Measurements from ENCODE around the gene PLEKHM1. TPM values are rescaled to one million over a fixed set of nuclear protein-coding genes. Genes with fewer than 3 reads are reported as not detected.
"Not testable (repeated sequence)": the region's sequence is repeated elsewhere in the genome, so short reads cannot be mapped to it uniquely, and the experiment has no call there.

The PLEKHM1 gene
- total RNA-seq, 4 donors from 2014 or later = 44.0 to 68.9 (median 53.2) TPM

DNA sequence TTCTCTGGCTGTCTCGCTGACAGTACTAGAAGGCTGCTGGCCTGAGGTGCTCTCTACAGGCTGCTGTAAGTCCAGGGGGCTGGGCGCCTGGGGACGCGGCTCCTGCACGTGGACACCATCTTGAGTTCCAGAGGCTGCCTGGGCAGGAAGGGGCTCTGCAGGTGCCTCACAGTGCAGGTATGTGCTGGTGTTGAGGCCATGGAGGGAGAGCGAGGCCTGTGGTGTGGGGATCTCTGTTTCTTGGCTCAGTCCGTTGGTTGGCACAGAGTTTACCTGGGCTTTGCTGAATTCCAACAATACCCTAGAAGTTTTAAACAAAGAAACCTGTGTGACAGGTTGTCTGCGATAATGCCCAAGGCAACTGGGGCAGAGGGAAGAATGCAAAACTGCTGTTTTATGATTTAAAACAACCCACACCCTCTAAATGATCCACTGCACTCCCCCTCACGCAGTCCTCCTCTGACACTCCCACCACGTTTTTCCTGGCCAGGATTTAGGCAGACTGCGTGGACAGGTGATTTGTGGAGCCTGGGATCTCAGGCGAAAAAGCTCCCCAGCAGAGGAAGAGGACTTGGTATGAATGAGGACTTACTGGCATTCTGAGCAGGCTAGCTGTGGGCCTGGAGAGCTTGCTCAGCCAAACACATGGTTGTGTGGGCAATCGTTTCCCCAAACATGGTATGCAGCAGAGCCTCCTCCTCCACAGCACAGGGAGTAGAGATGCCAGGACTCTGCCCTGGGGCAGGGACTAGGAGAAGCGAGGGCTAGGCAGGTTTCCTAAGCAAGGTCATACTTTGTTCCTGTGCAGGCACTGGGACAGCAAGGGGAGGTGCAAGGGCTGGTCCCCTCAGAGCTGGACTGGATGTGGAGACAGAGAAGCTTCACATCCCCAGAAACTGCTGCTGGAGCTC lies 22.0 kb downstream of the PLEKHM1 start:
- peak; percentile 83 for ATAC-seq (ENCODE audit: low FRiP score)
- DNase-seq (ENCODE audit: low spot score) = not testable (repeated sequence)

DNA sequence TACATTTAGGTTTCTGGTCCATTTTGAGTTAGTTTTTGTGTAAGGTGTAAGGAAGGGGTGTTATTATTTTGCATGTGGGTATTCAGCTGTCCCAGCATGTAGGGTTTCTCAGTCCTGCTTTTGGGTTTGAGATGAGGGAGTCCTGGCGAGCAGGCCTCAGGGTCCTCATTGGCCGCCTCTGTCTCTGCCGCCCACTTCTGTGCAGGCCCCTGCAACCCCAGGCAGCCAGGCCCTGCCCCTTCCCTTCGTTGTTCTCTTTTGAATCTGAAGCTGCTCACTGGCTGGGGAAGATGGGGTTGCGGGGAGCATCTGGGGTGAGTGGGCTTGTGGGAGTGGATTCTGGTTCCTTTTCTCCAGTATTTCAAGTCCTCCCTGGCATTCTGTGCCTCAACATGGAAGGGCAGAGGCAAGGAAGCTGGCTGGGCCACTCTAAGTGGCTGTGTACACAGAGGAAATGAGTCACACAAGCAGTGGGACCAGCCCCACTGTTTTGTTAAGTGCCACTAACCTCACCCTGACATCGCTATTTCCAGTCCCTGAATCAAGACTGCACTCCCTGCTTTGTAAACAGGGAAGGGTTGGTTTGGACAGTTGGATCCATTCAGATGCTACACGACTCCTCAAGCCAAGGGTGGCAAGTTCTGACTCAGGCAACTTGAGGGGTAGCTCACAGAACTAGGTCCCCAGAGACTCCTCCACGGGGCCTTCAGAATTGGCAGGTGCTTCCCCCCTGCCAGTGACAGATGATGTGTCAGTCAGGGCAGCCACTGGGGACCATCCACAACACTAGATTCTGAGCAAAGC lies 28.8 kb downstream of the PLEKHM1 start:
- DNase-seq (ENCODE audit: low spot score); ATAC-seq (ENCODE audit: low FRiP score): not testable (repeated sequence)

DNA sequence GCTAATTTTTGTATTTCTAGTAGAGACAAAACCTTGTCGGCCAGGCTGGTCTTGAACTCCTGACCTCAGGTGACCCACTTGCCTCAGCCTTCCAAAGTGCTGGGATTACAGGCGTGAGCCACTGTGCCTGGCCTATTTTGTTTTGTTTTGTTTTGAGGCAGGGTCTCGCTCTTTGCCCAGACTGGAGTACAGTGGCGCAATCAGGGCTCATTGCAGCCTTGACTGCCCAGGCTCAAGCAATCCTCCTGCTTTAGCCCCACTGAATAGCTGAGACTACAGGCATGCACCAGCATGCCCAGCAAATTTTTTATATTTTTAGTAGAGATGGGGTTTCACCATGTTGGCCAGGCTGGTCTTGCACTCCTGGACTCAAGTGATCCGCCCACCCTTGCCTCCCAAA lies 30.1 kb downstream of the PLEKHM1 start:
- not testable (repeated sequence) for ATAC-seq (ENCODE audit: low FRiP score); DNase-seq (ENCODE audit: low spot score)

DNA sequence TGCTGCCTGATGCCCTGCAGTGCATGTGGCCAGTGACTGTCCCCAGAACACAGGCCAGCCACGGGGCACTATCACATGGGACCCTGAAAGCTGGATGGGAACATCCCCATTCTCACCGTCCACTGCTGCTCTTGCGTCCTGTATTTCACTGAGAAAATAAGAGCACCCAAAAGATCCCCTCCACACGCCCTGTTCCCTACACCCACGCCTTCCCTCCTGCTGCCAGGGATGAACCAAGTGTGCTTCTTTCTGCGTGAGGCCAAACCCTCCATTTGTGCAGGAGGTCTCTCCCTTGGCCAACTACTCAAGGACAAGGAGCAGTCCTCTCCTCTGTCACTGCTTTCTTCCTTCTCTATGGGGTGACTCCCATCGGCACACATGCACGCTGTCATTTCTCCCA lies 36.2 kb downstream of the PLEKHM1 start:
- not testable (repeated sequence) for DNase-seq (ENCODE audit: low spot score); ATAC-seq (ENCODE audit: low FRiP score)

DNA sequence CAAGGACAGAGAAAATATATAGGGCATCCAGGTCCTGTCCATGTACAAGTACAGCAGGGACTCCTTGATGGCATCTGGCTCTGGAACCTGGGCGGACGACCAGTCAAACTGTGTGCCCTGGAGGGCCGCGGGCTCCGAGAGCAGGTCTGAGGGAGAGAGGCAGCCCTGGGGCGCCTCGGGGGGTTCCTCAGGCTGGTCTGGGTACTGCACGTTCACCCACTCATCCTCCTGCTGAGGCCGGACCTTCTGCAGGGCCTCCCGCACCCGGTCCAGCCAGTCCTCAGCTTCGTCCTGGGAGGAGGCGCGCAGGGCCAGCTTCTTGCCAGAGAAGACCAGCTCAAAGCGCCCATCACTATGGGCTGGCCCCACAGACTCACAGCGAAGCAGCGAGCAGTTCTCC lies 36.8 kb downstream of the PLEKHM1 start:
- ATAC-seq (ENCODE audit: low FRiP score); DNase-seq (ENCODE audit: low spot score): not testable (repeated sequence)

DNA sequence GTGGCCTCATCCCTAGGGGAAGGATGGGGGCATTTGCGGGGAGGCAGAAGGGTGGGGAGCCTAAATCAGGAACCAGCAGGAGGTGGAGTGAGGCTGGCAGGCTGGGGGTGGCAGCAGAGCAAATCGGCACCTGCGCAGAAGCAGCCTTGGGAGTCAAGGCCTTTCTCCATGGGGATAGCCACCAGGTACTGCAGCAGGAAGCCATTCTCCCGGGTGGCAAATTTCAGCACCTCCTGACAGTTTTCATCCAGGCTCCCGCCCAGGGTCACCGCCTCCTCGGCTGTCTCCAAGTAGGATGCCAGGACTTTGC lies 37.3 kb downstream of the PLEKHM1 start:
- not testable (repeated sequence) for DNase-seq (ENCODE audit: low spot score); ATAC-seq (ENCODE audit: low FRiP score)

DNA sequence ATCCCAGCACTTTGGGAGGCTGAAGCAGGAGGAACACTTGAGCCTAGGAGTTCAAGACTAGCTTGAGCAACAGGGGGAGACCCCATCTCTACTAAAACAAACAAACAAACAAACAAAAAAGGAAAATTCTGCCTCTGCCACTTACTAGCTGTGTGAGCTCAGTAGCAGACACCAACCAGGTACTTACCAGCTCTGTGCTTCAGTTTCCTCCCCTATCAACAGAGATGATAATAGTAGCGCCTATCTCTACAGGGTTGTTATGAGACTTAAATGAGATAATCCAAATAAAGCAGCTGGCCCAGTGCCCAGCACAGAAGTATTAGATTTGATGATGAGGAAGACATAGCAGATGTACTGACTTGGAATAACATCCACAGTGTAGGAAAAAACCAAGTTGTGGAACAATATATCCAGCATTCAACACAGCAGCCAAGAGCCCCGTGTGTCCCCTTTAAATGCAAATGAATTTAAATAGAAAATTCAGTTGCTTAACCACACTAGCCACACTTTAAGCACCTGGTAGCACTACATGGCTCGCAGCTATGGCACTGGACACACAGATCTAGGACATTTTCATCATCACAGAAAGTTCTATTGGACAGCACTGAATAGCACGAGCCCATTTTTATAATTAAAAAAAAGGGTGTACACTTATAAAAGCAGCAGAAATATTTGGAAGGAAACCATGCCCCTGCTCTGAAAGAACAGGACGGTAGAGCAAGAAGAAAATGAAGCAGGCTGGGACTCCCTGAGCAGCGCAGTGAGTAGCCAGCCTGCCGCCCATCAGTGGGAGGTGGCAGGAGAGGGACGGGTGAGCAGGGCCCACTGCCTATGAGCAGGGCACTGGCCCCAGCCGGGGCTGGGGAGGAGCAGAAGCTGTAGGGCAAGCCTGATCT lies 37.9 kb downstream of the PLEKHM1 start:
- ATAC-seq (ENCODE audit: low FRiP score); DNase-seq (ENCODE audit: low spot score): not testable (repeated sequence)

DNA sequence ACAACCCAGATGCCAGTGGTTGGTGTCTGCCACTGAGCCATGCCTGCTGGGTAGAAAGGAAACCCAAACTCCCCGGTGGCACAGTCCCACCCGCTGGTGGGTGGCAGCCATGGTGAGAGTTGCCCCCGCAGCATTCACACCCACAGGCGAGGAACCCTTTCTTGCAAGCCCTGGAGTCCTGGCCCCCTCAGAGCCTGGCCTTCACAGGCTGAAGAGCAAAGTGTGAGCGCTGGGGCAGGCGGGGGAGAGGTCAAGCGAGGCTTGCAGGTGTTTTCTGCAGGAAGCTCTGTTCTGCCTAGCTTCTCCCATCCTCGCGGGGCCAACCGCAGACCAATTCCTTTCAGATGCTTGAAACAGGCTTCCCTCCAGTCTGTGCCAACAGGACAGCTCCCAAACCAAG lies 38.9 kb downstream of the PLEKHM1 start:
- not testable (repeated sequence) for DNase-seq (ENCODE audit: low spot score); ATAC-seq (ENCODE audit: low FRiP score)

DNA sequence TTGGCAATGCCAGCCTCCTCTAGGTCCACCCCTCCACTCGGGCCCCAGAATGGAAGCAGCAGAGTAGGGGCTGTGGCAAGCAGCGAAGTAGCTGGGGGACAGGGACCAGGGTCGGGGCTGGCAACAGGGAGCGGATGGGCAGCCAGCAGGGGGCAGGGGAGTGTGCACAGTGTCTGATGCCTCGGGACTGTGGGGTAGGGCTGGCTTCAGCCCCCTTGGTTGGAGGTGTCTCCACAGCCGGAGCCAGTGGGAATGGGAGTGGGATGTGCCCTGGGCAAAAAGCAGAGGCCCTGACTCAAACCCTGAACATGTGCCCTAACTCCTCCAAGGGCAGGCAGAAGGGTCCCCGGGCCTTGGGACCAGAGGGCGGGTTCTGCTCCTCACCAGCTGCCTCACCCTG lies 39.4 kb downstream of the PLEKHM1 start:
- ATAC-seq (ENCODE audit: low FRiP score) (no peak), DNase-seq (ENCODE audit: low spot score) (no peak)
- TF ChIP-seq, protein P1, sequence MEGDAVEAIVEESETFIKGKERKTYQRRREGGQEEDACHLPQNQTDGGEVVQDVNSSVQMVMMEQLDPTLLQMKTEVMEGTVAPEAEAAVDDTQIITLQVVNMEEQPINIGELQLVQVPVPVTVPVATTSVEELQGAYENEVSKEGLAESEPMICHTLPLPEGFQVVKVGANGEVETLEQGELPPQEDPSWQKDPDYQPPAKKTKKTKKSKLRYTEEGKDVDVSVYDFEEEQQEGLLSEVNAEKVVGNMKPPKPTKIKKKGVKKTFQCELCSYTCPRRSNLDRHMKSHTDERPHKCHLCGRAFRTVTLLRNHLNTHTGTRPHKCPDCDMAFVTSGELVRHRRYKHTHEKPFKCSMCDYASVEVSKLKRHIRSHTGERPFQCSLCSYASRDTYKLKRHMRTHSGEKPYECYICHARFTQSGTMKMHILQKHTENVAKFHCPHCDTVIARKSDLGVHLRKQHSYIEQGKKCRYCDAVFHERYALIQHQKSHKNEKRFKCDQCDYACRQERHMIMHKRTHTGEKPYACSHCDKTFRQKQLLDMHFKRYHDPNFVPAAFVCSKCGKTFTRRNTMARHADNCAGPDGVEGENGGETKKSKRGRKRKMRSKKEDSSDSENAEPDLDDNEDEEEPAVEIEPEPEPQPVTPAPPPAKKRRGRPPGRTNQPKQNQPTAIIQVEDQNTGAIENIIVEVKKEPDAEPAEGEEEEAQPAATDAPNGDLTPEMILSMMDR (IDR thresholded peaks at IDR 0.05) = no peak

DNA sequence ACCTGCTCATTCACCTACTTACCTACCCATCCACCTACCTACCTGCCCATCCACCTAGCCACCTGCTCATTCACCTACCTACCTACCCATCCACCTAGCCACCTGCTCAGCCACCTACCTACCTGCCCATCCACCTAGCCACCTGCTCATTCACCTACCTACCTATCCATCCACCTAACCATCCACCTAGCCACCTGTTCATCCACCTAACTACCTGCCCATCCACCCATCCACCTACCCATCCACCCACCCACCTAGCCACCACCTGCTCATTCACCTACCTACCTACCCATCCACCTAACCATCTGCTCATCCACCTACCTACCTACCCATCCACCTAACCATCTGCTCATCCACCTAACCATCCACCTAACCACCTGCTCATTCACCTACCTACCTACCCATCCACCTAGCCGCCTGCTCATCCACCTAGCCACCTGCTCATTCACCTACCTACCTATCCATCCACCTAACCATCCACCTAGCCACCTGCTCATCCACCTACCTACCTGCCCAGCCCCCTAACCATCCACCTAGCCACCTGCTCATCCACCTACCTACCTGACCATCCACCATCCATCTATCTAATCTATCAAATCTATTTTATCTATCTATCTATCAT lies 40.7 kb downstream of the PLEKHM1 start:
- not testable (repeated sequence) for DNase-seq (ENCODE audit: low spot score)

DNA sequence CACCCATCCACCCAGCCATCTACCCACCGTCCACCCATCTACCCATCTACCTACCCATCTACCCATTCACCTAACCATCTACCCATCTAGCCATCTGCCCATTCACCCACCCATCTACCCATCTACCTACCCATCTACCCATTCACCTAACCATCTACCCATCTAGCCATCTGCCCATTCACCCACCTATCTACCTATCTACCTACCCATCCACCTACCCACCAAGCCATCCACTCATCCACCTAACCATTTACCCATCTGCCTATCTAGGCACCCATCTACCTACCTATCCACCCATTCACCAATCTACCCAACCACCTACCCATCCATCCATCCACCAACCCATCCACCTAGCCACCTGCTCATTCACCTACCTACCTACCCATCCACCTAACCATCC lies 41.3 kb downstream of the PLEKHM1 start:
- not testable (repeated sequence) for ATAC-seq (ENCODE audit: low FRiP score); DNase-seq (ENCODE audit: low spot score)

More for the DNA sequence above, 40.7 kb downstream of the PLEKHM1 start:
- ATAC-seq (ENCODE audit: low FRiP score) = not testable (repeated sequence)

DNA sequence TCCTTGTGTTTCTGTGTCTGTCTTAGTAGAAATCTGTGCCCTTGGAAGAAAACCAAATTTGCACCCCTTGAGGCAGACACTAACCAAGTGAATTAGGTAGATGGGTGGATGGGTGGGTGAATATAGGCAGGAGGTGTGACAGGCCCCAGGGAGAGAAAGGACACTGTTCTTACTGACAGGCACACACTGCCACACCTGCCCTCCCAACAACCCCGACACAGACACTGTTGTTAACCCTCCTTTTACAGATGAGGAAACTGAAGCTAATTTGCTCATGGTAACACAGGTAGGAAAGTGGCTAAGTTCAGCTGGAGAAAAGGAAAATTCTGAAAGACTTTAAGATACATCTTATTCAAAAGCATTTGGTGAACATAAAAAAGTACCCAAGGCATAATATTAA lies 42.0 kb downstream of the PLEKHM1 start:
- DNase-seq (ENCODE audit: low spot score); ATAC-seq (ENCODE audit: low FRiP score): not testable (repeated sequence)

DNA sequence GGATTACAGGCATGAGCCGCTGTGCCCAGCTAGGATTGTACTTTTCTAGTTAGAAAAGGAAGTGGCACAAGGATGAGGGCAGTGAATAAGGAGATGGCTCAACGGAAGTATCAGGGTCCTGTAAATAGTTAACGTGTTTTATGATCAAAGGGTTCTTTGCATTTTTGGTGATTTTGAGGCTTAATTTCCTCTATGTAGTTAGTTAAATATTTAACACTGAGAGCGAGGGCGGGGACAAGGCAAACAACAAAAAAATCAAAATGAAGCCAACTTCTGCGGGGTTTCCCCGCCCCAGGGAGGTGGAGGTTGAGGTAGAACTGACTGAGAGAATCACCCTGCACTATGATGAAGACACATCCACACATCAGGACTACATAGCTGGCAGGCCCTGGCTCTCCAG lies 42.5 kb downstream of the PLEKHM1 start:
- not testable (repeated sequence) for ATAC-seq (ENCODE audit: low FRiP score); DNase-seq (ENCODE audit: low spot score)

DNA sequence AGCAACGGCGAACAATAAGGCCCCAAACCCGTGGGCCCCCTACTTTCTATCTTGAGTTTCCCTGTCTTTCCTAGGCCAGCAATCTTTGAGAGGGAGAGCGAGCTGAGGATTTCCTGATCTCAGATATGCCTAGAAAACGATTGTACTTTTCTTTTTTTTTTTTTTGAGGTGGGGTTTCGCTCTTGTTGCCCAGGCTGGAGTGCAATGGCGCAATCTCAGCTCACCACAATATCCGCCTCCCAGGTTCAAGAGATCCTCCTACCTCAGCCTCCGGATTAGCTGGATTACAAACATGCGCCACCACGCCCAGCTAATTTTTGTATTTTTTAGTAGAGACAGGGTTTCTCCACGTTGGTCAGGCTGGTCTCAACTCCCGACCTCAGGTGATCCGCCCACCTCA lies 42.9 kb downstream of the PLEKHM1 start:
- DNase-seq (ENCODE audit: low spot score); ATAC-seq (ENCODE audit: low FRiP score): not testable (repeated sequence)

DNA sequence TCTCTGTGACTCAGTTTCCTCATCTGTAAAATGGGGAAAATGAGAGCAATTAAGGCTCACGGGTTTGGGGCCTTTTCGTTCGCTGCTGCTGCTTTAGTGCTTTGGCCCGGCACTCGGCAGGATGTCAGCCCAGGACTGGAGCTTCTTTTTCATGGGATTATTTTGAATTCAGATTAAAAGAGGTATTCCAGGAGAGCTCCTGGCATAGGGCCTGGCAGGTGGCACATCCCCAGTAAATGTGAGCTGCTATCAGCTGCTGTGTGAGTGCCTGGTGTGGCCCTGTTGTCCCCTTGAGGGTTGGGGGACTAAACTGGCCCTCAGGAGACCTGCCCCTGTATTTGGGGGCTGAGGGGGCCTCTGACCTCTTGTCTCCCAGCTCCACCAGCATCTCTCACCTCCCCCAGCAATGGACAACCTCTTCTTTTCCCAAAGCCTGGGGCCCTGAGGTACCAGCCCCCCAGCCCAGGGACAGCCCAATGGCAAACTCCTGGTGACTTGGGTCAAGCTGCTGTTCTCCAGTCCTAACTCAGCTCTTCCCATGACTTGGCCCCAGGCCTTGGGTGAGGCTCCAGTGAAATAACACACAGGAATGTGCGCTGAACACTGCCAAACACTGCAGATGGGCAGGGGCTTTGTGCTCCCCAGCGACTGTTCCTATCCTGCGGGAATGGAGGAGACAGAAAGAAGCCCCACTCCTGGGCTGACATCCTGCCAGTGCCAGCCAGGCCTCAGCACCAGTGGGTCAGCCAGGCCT lies 43.5 kb downstream of the PLEKHM1 start:
- not testable (repeated sequence) for DNase-seq (ENCODE audit: low spot score)
- ATAC-seq (ENCODE audit: low FRiP score) = peak; percentile 44

DNA sequence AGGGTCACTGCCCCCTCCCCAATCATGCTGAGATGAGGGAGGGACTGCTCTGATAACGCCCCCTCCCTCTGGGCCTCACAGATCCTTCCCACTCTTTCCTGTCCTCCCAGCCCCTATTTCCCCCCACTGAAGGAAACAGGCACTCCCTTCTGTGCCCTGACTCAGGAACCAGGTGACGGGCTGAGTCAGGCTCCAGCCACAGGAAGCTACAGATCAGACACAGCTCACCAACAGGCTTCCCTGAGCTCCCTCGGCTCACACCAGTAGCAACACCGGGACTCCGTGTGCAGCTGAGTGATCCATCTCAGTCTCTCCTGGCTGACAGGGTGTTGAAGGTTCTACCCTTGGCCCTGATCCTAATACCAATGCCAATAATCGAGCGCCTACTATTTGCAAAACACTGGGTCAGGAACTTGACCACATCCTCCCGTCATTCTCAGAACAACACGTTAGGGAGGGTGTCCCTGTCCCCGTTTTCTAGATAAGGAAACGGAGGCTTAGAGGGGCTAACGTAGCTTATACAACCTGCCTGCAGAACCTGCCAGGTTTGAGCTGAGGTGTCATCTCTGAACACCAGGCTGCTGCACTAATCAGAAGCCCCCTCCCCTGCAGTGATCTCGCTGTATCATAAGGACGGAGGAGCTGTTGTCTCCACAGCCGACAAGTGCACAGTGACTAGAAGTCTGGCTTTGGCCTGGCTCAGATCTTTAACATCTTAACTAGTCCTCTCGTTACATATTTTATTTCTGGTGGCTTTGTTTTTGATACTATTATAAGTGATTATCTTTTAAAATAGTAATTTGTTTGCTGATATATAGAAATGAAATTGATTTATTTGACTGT lies 44.4 kb downstream of the PLEKHM1 start:
- not testable (repeated sequence) for DNase-seq (ENCODE audit: low spot score)
- peak; percentile 74 for ATAC-seq (ENCODE audit: low FRiP score)

Data from omental fat pad (tissue), 4 donors.